Lower leg skin (tissue), 3 donors: ENCODE results near the gene SUN1.

Experiments used
- POLR2A ChIP-seq, 2 donors: fragments of 450-650 bp; IDR thresholded peaks; one replicate each; pipeline ENCODE4 v1.6.1; 2016 to 2017; ENCODE audit warnings: antibody characterized with exemption in 2 of 2, mild to moderate bottlenecking in 1 of 2, moderate library complexity in 1 of 2
- TF ChIP-seq, protein P1 (sequence below), 3 donors: fragments of 450-650 bp; IDR thresholded peaks; one replicate each; pipeline ENCODE4 v1.5.1; 2016; ENCODE audit warnings: antibody characterized with exemption in 3 of 3, mild to moderate bottlenecking in 3 of 3, moderate library complexity in 2 of 3

DNA sequence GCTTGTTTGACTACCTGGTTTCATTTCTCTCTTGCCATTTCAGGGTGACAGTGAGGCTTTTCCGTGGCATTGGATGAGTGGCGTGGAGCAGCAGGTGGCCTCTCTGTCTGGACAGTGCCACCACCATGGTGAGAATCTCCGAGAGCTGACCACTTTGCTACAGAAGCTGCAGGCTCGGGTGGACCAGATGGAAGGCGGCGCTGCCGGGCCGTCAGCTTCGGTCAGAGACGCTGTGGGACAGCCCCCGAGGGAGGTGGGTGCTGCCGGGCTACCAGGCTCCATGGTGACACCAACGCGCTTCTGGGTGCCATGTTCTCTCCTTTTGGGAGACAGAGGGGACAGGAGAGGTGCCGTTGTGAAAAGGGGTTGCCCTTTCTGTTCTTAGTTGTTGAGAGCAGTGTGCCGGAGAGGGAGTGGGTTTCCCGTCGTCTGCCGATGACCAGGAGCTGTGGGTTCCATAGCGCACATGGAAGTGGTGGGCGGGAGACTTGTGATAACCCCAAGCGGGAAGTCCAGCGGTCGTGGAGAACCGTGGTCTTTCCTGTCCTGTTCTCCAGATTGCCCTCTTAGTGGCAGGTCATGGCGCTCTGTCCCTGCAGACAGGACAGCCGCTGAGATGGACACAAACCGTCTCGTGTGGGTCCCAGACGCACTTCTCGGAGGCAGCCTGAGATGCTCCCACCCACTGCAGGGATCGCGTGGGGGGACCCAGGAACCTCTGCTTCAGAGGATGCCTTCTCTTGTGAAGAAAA is 21.3 kb downstream of the SUN1 start:
- TF ChIP-seq, protein P1, sequence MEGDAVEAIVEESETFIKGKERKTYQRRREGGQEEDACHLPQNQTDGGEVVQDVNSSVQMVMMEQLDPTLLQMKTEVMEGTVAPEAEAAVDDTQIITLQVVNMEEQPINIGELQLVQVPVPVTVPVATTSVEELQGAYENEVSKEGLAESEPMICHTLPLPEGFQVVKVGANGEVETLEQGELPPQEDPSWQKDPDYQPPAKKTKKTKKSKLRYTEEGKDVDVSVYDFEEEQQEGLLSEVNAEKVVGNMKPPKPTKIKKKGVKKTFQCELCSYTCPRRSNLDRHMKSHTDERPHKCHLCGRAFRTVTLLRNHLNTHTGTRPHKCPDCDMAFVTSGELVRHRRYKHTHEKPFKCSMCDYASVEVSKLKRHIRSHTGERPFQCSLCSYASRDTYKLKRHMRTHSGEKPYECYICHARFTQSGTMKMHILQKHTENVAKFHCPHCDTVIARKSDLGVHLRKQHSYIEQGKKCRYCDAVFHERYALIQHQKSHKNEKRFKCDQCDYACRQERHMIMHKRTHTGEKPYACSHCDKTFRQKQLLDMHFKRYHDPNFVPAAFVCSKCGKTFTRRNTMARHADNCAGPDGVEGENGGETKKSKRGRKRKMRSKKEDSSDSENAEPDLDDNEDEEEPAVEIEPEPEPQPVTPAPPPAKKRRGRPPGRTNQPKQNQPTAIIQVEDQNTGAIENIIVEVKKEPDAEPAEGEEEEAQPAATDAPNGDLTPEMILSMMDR (IDR thresholded peaks at IDR 0.05) = no peak
- TF ChIP-seq POLR2A (IDR thresholded peaks at IDR 0.05) = no peak
